ENCODE results near the gene MAPK8IP1.

The MAPK8IP1 gene

DNA sequence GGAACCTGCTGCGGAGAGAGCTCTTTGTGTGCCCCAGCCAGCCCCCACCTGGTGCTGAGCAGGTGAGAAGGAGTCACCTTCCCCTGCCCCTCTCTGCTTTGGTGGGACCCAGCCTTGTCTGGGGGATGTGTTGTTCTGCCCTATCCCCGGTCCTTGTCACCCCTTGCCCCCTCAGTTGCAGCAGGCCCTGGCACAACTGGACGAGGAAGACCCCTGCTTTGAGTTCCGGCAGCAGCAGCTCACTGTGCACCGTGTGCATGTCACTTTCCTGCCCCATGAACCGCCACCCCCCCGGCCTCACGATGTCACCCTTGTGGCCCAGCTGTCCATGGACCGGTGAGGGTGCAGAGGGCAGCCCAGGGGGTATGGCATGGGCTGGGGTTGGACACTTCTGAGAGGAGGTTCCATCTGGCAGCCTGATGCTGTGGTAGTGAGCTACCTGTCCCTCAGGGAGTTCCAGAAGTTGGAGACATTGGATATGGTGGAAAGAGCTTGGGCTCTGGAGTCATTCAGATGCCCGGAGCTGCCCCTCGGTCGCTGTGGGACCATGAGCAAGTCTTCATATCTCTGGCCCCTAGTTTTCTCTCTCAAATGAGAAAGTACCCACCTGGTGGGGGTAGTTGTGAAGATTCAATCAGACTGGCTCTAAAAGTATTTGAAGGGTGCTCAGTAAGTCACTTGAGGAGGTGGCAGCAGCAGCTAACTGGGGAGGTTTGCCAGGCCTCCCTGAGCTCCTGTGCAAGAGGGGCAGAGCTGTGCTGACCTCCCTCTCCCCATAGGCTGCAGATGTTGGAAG is 41.3 kb downstream of the MAPK8IP1 start:
- DNase-seq: no peak

DNA sequence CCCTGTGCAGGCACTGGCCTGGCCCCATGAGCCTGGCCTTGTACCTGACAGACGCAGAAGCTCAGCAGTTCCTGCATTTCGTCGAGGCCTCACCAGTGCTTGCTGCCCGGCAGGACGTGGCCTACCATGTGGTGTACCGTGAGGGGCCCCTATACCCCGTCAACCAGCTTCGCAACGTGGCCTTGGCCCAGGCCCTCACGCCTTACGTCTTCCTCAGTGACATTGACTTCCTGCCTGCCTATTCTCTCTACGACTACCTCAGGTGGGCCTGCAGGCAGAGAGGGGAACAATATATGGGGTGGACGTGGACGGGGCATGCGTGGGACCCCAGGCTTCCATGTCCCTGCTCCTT is 41.9 kb downstream of the MAPK8IP1 start:
- DNase-seq: no peak

DNA sequence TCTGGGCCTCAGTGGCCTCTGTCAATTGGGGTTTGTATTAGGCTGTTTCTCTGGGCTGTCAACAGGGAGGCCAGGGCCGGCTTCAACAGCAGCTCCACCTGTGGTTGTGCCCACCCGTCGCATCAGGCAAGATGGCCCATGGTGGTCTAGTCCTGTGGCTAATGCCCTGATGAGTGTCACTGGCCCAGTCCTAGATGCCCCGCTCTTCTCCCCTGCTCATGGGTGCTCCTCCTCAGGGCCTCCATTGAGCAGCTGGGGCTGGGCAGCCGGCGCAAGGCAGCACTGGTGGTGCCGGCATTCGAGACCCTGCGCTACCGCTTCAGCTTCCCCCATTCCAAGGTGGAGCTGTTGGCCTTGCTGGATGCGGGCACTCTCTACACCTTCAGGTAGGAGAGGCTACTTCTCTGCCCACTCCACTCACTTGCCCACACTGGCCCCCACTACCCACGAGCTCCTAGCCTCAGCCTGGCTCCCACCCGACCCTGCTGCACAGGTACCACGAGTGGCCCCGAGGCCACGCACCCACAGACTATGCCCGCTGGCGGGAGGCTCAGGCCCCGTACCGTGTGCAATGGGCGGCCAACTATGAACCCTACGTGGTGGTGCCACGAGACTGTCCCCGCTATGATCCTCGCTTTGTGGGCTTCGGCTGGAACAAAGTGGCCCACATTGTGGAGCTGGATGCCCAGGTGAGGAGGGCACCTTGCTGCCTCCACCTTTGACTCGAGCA is 42.4 kb downstream of the MAPK8IP1 start:
- DNase-seq: no peak

DNA sequence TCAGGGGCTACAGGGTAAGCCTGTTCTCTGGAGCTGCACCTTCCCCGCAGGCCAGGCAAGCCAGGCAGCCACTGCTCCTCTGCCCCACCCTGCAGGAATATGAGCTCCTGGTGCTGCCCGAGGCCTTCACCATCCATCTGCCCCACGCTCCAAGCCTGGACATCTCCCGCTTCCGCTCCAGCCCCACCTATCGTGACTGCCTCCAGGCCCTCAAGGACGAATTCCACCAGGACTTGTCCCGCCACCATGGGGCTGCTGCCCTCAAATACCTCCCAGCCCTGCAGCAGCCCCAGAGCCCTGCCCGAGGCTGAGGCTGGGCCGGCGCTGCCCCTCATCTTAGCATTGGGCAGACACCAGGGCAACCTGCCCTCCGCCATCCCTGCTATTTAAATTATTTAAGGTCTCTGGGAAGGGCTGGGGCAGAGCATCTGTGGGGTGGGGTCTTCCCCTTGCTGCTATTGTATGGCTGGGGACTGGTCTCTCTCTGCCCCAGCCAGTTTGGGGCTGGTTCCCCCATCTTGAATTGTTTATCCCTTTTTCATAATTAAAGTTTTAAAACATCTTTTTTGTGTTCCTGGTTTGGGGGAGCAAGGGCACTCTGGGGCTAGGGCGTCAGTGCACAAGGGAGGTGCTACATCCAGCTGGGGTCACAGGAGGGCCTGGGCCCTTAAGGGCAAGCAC is 43.2 kb downstream of the MAPK8IP1 start:
- DNase-seq: no peak

DNA sequence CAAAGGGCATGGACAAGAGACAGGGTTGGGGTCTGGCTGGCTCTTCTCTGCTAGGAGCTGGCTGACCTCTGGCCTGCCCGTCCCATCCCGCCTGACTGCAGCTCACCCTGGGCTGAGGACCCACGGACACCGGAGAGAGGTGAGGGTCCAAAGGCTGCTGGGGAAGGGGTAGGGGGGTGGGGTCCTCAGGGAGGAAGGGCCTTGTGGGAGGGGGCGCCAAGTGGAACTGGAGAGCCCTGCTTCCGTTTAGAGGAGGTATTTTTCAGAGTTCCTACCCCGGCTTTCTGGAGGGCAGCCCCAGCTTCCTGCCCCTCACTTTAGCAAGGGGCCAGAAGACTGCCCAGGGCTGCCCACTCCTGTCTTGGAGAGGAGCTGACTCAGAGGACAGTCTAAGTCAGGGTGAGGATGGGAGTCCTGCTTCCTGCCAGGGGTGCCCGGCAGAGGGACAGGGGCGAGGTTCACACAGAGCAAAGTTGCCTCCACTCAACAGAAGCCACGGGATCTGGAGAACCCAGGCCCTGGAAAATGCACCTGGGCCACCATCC is 44.1 kb downstream of the MAPK8IP1 start:
- DNase-seq: no peak

DNA sequence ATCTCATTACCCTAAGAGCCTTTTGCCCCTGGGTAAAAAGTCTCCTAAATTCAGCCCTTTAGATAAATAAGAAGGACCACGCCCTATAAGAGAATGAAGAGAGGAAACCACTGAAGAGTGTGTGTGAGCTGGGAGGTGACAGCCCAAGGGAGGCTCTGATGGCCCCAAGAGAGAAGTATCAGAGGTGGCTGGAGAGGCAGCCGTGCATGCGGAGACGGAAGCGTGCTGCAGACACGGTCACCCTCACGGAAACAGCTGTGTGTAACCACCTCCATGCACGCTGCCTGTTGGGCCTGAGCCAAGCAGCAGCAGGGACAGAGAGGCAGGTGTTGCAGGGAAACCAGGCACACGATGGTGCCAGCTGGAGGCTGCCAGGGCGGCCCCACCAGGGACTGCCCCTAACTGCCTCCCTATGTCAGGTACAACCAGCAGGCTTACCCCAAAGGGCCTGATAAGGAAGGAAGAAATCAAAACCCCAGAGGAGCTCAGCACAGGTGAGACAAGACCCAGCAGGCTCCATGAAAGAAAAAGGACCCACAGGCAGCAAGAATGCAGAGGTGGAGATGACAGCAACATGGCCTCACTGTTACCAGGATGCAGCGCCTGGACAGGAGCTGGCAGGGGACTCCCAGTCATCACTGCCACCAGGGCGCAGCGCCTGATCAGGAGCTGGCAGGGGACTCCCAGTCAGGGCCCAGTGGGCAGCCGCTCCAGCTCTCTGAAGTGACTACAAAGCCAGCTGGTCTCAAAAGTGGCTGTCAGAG is 44.8 kb downstream of the MAPK8IP1 start:
- peak; percentile 28 for DNase-seq

DNA sequence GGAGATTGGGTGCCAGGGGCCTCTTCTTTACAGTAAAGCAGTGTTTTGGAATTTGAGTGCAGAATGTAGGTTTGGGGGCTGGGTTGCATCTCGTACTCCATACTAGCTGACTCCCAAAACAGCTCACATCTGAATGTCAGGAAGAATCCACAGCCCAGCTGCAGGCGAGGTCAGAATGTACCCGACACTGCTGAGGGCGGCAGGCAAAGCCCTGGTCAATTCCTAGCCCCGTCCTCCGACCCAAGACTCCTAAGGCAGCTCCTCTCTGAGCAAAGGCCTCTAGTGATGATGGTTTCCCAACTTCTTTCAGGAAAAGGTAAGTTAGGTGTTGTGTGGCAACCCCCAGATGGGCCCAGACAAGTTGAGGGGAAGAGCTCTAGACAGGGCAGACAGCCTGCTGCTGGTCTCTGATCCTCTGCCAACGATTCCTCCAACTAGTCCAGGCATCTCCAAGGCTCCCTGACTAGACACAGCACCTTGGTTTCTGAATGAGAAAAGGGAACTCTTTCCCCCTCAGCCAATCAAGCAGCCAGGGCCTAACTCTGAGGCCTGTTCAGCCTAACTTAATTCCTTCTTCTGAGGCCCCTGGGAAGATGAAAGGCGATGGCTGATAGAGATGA is 45.6 kb downstream of the MAPK8IP1 start:
- DNase-seq: no peak

DNA sequence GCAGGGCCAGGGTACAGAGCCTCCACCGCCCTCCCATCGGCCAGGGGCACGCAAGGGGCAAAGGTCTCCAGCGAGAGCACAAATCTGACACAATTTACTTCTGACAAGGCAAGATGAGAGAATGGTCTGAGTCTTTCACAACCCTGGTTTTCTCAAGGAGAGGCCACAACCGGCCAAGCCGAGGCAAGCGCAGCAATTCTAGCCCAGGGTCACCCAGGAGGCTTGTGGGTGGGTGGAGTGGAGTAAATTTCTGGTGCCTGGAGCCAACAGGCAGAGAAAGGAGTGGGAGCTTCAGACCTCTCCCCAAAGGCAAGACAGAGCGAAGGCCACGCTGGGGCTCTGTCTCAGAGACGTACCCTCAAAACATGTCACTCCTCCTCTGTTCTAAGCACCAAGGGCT is 46.3 kb downstream of the MAPK8IP1 start:
- no peak for DNase-seq

DNA sequence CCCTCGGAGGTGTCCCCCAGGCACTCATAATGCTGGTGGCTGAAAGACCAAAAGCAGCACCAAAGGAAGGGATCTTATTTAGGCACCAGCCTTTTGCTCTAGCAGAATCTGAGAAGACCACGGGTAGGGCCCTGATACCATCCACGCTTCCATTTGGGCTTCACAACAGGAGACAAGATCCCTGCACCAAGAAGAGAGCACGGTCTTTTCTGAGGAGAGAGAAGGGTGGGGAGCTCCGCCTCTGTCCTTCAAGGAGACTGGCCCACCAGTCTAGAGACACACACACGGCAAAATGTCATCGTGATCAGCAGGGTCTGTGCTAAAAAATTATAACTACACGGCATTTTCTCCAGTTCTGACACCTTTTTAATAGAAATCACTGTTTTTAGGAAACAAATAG is 46.8 kb downstream of the MAPK8IP1 start:
- DNase-seq: no peak

DNA sequence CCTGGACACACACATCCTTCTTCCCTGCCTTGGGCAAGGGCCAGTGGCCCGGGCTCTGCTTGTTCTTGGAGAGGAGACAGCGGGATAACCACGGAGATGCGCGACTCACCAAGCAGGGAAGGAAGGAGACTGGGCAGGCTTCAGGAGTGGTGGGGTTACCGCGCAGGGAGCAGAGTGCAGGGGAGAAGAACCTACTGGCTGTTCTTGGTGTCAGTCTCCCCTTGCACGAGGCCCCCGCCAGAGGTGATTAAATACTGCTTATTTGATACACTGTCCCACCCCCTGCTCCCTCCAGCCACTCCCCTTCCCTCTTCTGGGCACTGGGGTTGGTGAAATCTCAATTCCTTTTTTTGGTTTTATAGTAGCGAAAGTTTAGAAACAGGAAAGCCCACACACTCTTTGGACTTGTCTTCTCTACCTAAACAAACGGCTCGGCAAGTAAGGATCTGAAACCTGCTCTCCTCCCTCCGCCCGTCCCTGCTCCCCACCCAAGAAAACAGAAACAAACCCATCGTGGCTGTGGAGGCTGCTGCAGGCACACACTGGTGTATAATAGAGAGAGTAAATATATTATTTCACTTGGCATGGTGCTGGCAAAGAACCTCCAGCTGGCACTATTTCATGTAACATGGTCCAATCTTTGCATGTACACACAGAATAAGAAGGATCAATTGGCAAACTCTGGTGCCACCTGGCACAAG is 47.8 kb downstream of the MAPK8IP1 start:
- DNase-seq: no peak

DNA sequence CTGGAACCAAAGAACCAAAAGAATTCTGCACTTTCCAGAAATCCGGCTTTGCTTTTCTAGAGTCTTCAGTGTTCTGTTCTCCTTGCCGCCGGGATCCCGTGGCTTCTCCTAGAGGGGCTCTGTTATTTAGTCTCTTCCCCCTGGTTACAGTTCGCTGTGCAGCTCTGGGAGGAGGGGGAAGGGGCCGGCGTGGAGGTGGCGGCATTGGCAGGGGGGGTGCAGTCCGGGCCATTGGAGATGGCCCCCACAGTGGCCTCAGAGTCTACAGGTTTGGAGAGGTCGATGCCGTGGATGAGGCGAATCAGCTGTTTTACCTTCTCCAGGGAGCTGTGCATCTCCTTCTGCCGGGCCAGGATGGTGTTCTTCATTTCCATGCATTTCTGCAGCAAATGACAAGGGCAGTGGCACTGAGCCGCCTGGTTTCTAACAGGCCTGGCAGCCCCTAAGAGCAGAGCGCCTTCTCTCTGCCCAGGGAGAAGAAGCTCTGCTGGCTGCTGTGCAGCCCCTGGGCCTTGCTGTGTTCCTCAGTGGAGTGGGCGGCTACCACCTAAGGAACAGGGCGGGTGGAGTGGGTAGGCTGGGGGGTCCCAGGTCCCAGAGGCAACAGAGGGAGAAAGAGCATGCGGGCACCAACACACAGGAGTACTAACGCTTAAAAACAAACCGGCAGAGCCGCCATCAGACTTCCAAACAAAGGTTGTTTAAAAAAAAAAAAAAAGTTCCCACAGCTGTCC is 48.6 kb downstream of the MAPK8IP1 start:
- no peak for DNase-seq

DNA sequence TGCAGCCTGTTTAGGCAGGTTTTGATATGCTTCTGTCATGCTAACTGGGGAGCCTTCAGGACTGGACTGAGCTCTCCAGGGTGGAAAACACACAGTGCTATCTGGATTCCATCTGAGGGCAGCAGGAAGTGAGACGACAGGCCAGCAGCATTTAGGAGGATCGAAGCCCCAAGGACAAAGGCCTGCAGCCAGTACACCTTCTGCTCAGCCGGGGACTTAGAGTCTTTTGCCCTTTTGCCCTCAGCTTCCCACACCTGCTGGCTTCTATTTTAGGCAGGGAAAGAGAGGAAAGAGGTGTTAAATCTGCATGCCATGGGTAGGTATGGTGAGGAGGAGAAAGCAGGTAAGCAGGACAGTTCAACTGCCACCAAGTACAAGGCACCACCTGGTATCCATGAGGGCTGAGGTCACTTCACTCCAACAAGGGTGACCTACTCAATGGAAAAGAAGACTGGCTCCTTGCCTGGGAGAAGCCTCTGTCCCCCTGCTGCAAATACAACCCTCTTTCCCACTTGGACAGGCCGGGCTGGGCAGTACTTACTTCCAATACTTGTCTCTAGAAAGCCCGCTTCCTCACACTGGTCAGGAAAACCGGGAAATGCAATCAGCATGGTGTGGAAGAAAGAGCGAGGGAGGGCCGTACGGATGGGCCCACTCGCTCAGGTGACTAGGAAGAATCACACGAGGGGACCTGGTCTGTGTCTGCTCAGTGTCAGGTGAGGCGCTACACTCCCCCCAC is 49.3 kb downstream of the MAPK8IP1 start:
- no peak for DNase-seq

DNA sequence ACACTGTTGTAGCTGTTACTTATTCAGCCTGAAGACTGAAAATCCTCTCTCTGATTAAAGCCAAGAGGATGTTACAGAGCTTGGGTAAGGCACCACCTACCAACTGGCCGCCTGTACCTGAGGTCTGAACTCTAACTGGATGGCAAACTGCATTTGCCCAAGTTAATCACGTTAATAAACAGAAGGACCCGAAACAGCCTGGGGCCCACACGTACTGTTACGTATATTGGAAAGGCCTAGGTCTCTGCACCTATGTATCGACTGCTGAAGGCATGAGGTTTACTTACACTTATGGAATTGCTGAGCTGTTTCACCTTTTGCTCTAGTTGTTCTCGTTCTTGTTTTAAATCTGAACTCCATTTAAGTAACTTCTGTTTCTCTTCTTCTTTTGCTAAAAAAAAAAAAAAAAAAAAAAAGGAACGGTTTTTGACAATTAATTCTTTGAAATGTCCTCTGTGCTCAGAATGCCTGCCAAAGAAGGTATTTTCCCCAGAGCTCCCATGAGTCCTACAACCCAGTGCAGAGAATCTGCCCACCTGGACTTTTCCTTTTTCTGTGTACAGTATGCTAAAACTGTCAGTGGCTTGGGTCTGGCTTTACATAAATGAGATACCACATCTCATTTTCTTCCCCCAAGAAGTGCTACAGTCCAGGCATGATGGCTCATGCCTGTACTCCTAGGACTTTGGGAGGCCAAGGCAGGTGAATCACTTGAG is 50.1 kb downstream of the MAPK8IP1 start:
- no peak for DNase-seq

DNA sequence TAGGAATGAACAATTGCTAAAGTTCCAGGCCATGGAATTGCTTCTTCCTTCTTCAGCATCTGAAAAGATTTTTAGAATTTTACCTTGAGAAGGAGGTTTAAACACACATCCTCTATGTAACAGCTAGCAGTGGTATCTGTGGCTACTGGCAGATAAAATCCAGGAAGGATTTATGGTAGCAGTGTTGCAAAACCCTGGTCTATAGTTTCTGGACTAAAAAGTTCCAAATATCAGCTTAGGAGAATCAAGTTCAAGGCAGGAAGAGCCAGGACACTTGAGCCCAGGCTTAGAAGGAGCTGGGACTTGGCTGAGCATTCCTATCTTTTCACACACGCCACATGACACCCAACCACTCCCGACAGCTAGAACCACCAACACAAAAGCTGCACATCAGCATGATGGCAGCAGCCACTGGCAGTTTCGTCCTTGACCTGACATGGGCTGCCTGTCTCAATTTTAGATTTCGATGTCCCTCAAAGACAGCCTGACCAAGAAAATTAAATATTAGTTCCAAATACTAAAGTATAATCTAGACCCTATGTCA is 51.1 kb downstream of the MAPK8IP1 start:
- DNase-seq: no peak

DNA sequence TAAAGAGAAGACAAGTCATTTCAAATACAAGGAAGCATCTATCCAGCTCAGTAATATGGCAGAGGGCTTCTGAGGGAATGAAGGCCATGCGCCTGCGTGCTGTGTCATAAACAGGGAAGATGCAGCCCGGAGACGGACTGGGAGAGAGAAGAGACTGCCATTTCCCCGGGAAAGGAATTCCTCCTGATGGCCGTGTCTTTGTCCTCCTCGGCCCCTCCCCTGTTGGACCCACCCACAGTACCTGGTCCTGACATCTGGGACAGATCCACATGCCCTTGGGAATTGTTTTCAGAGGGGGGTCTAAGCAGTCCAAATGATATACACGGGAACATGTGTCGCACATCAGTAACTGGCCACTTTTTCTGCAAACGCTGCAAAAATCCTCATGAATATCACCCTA is 52.5 kb downstream of the MAPK8IP1 start:
- DNase-seq: no peak

DNA sequence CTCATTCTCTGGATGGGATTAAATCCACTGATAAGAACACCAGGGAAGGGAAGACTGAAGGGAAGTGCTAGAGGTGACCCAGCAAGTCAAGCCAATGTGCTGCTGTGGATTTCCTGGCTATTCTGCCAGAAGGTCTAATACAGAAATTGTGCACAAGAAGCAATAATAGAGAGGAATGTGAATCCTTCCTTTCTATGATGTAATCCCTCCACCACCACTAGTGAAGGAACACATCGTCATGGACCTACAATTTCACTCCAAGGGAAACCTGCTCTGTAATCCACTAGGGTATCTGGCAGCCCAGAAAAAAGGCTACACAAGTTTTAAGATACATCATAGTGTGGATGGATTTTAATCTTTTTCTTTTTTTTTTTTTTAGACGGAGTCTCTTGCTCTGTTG is 54.4 kb downstream of the MAPK8IP1 start:
- DNase-seq: no peak

DNA sequence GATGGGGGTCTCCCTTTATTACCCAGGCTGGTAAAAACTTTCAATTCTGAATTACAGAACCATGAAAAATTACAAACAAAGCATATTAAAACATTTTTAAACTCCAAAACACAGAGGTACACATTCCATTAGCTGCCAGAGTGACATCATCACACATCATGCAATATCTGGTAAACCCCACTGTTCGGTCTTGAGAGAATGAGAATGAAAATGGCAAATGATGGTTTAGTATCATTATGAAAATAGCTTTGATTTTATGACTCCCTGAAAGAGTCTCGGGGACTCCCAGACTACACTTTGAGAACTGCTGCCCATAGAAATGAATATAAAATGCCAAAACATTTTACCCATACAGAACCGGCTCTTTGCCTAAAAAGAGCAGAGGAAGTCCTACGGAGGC is 55.8 kb downstream of the MAPK8IP1 start:
- DNase-seq: no peak

DNA sequence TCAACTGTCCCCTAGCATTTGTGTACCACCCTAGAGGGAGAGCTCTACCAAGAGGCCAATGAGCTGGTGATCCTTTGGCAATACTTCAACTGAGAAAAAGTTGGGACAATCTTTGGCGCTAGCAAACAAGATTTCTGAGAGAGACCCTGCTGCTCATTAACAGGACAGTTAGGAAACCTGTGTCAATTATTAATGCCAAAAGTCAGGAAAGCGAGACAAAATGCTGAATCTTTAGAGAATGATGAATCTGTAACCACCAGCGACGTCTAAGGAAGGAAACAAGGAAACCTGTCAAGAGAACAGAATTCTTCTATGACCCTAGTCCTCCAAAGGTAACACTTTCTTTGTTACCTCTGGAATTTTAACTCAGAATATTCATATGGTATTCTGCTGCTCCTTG is 56.9 kb downstream of the MAPK8IP1 start:
- DNase-seq: no peak

DNA sequence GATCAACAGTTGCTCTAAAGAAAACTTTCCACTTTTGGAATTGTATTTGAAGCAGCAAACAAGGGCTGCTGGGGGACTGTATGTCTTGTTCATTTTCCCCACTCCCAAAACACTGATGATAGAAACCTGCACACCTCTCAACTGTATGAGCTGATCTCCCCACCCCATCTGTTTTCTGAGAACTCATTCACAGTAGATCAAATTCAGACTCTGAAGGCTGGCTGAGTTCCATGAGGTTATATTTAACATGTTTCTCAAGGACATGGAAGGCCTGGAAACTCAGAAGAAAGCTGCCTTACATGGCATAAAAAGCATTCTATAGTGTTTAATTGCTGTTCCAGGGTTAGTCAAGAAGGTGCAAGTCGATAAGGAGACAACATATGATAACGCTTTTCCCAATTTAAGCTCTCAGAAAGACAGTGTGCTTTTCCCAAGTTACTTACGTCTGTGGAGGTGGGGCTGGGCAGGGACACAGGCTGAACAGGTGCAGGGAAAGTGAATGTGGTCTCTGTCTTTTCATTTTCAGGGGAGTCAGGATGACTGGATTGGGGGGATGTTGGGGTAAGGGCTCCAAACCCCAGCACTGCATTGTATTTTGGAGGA is 60.0 kb downstream of the MAPK8IP1 start:
- DNase-seq: no peak

Measured in NCI-H1436 treated with DMSO at 0.1 percent for 48 hours (cell line).